Central memory CD4-positive, alpha-beta T cell (primary cell): ENCODE results near the gene RFX3.
"Not testable (repeated sequence)": the region's sequence is repeated elsewhere in the genome, so short reads cannot be mapped to it uniquely, and the experiment has no call there.

Source experiments
- DNase-seq: peaks from one replicate; pipeline ENCODE4 v3.0.0; 2022

Gene RFX3

DNA sequence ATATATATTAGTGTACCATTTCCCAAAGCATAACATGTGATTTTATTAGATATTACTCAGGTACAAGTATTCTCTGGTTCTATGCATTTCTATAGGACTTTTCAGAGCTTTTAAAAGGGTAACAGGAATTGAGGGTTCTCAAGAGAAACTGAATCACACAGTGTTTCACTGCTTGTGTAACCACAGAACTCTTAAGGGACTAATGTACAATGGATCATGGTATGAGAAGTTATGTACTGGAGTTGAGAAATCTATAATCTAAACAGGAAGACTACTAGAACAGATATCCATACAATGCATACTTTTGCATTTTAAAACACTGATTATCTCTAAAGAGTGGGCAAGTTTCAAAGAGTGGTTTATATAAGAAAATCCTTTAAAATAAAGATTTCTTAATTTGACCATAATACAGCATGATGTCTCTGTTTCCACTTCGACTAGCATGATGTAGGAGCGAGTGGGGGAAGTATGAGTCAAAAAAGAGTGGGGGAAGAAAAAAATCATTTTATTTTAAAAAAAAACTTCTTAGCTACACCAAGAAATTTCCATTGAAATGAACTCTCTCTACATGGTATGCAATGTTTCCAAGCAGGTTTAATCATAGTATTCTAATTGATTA lies 183.5 kb downstream of the RFX3 start:
- no peak for DNase-seq

DNA sequence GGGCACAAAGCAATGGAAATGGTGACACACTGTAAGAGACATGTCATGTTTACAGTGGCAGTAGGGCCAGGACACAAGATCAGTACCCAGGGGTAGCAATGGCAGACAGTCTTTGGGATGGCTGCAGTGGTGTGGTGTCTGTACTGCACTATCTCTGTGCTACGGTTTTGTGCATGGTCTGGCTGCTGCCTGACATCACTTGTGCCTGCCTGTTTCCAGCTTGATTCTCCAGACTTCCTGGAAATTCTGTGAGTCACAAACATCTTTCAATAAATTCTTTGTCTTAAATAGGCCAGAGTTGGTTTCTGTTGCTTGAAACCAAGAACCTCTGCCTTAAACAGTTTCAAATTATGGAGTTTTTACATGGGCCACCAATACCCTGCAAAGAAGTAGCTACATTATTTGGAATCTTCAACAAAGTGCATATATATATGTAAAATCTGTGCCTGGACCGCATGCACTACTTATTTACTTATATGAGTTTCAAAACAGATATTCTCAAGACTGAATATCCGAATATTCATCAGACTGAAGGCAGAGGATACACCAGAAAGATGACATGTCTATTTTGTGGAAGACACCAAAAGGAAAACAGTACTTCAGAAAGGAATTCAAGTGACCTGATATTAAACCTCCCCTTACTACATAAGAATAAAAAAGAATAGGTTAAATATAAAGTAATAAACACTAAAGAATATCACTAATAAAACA lies 188.1 kb downstream of the RFX3 start:
- DNase-seq = no peak

DNA sequence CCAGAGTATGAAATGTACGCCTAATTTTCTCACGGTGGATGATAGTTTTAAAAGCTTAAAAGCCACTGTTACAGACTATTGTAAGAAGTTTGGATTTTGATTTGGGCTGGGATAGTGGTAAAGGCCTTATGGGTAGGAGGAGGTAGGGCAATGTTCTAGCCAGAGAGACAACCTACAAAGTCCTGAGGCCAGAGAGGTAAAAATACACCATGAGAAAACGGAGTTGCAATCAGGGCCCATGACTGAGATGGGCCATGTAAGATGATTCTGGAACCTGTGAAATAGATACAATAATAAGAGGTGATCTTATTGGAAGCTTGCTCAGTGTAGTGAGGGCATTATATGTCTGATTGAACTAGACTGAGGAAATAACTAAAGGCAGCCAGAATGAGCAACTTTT lies 188.8 kb downstream of the RFX3 start:
- no peak for DNase-seq

DNA sequence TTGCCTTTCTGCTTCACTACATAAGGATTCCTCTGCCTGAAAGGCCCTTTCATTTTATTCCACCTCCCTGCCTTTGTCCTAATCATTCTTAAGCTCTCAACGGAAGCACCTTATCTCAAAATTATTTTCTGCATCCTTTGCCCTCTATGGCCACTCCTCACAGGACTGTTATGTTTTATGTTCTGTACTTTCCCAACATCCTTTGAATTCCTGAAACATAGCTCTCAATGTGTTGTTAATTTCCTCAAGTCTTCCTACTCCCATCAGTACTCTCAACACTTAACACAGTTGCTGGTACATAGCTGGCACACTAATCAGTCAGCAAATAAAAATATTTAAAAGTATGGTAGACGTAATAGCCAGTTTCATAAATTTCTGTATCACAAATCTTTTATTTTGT lies 193.0 kb downstream of the RFX3 start:
- DNase-seq = no peak

DNA sequence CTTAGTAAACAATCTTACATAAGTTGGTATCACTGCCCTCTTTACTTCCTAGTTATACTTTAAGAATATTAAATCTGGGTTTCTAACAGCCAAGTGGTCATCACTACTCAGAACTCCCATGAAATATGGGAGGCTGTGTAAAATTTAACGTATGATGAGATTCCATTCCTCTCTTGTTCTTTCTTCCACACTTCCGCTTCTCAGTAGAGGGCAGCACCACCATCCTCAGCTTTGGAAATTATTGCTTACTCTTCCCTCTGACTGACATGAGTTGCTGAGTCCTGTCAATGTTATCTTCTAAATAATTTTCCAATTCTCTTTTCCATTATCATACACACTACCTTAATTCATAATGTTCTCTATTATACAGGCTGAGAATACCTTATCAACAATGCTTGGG lies 194.0 kb downstream of the RFX3 start:
- DNase-seq = no peak

DNA sequence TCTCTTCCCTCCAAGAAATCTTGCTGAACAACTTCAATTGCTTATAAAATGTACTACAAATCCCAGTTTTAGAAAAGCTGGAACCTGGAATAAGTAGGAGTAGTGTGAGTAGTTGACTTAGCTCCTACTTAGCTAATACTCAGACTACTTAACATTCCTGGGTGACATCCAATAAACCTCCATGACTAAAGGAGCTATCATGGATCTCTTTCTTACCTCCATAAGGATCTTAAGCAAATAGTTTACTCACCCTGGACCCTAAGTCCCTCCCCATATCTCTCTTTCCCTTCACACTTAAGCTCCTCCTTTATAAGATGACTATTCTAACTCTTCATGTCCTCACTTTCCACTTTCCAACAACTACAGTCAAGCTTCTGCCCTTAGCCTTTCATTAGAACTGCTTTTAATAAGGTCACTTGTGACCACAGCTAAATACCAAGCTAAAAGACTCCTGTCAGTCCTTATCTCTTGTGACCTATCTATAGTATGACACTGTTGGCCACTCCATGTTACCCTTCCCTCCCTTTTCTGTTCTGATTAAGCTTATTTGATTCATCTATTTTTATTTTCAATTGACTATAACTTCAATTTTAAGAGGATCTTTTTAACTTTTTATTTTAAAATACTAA lies 194.9 kb downstream of the RFX3 start:
- no peak for DNase-seq

DNA sequence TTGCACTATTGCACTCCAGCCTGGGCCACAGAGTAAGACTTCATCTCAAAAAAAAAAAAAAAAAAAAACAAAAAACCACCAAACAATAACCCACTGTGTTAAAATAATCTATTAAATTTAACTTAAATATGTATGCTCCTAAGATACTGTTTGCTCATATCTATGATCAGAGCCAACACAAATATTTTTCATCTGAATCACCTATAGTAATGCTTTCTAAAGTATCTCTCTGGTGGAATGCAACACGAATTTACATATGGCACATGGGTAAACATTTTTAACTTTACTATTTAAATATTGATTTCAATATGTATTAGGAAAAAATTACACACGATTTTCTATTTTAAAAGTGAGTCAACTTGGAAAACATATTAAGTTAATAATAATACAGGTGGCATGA lies 196.4 kb downstream of the RFX3 start:
- DNase-seq = no peak

DNA sequence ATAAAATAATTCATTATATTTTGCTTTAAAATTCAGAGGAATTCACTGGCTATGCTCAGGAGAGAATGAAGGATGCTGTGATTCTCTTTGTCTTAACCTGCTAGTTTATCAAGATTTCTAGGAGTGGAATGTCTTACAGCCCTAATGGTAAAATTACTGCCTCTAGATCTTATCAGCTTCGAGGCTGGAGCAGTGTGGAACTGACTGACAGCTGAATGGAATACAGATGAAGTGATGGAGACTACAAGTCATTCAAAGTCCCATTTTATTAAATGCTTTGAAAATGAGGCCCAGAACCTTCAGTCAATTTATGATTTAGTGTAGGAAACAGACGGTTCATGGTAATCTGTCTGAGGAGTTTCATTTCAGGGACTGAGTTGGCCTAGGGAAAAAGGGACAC lies 202.1 kb downstream of the RFX3 start:
- DNase-seq = no peak

DNA sequence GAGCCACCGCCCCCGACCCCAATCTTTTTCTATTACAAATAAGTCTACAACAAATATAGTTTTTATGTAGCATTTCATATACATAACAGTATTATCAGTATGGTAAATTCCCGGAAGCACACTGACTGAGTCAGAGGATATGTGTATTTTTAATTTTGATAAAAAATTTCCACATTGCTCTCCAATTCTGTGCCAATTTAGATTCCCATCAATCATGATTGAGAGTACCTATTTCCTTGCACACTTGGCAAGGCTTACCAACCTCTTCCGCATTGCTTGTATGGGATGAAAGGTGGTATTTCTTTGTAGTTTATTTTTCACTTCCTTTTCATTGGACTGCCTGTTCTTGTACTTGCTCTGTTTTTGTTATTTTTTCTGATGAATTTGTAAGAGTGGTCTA lies 204.6 kb downstream of the RFX3 start:
- no peak for DNase-seq

DNA sequence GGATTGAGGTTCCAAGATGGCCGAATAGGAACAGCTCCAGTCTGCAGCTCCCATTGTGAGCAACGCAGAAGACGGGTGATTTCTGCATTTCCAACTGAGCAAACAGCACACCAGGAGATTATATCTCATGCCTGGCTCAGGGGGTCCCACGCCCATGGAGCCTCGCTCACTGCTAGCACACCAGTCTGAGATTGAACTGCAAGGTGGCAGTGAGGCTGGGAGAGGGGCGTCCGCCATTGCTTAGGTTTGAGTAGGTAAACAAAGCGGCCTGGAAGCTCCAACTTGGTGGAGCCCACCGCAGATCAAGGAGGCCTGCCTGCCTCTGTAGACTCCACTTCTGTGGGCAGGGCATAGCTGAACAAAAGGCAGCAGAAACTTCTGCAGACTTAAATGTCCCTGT lies 213.2 kb downstream of the RFX3 start:
- not testable (repeated sequence) for DNase-seq

DNA sequence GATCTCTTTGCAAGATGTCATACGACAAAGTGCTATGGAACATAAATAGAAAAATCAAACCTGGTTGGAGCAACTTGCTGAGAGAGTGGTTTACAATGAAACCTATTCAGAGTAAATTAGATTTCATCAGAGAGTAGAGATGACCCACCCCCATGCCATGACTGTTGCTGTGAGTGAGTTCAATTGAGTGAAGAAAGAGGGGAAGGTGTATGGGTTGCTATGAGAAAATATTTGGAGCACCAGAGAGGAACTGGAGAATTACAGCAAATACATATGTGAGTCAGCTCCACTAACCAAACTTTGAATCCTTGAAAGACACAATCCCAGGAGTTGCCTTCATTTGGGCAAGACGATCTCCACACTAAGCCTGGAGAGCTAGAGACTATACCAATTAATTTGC lies 217.2 kb downstream of the RFX3 start:
- no peak for DNase-seq

DNA sequence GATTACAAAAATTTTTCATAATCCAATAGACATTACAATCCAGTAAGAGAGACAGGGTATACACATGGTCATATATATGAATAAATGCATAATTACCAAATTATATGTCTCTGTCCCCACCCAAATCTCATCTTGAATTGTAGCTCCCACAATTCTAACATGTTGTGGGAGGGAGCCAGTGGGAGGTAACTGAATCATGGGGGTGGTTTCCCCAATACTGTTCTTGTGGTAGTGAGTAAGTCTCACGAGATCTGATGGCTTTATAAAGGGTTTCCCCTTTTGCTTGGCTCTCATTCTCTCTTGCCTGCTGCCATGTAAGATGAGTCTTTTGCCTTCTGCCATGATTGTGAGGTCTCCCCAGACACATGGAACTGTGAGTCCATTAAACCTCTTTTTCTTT lies 221.4 kb downstream of the RFX3 start:
- DNase-seq = not testable (repeated sequence)

DNA sequence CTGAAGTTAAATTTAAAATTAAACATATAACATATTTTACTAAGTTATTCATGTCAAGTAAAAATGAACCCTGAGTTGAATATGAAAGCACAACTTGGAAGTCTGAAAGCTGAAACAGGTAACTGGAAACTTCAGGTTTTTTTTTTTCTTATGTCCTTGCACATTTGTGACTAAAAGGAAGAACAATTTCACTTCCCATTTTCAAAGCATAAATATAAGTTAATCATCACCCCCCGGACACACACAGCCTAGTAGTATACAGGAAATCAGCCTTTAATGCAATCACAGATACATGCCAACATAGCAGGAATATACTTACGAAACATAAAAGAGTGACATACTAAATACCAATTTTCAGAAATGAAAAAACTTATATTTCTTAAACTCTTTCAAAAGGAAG lies 225.9 kb downstream of the RFX3 start:
- DNase-seq = no peak

DNA sequence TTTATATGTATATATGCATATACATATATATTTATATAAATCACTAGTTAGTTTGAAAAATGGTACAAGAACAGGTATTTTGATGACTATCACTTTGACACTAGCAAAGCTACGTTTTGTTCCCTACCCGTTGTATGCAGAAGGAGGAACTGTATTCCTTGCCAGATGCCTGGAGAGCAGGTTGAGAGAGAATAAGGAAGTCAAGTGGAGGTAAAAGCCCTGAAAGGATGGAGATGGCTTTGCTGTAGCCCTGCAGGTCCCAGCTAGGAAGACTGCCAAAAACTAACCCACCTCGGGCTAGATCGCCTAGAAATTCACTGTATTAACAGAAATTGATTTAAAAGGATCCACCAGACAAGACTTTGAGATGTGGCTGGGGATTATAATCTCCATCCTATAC lies 229.3 kb downstream of the RFX3 start:
- no peak for DNase-seq

DNA sequence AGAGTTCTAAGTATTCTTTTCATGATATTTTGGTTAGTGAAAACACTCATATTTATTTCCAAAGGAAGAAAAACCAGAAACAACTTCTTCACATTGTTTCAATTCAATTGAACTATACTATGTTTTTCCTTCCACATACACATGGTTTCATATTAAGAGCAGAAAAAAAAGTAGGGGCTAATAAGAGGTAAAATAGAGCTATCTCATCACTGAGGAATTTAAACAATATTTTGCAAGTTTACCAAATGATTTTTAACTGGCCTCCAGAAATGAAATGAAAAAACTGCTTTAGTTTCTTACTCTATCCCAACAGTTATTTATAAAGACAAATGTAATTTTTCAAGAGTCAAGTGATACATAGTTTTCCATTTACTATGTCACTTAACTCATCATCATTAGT lies 233.5 kb downstream of the RFX3 start:
- DNase-seq = no peak

DNA sequence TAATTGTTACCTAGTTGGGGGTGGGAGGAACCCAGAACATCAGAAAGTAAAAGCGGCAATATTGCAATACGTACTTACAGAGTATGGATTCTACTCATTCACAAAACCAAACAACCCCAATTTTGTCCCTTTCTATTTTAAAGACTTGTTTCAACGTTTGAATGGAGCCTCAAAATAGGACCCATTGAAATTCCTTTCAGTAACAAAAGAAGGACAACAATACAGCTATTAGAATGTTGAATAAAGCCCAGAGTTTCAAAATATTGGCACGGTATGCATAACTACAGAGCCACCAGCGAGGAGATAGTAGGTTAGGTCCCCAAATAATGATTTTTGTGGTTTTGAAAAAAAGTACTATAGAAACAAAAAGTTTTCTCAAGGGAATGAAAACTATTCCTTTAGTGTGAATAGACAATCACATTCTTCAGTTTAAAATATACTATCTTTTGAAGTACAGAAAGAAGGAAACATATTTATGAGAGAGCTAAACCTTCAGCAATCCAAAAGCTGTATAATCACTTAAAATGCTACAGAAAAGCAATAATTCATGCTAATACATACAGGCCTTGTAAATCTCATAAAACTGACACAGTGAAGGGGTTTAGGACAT lies 235.5 kb downstream of the RFX3 start:
- no peak for DNase-seq

DNA sequence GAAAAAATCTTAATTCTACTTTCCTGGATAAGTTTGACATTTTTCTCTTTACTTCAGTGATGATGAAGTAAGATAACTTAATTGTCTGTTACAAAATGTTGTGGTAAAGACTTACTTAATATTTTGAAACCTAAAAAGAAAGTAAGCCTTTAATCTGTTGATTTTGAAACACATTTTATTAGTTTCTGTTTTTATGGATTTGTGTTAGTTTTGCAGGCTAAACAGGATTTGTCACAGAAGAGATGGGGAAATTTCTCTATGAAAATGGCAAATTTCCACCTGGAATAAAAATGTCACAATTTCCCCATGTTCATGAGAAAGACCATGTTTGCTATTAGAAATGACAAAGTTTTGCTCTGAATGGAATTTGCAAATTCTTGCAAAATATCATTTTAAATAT lies 237.1 kb downstream of the RFX3 start:
- DNase-seq = no peak

DNA sequence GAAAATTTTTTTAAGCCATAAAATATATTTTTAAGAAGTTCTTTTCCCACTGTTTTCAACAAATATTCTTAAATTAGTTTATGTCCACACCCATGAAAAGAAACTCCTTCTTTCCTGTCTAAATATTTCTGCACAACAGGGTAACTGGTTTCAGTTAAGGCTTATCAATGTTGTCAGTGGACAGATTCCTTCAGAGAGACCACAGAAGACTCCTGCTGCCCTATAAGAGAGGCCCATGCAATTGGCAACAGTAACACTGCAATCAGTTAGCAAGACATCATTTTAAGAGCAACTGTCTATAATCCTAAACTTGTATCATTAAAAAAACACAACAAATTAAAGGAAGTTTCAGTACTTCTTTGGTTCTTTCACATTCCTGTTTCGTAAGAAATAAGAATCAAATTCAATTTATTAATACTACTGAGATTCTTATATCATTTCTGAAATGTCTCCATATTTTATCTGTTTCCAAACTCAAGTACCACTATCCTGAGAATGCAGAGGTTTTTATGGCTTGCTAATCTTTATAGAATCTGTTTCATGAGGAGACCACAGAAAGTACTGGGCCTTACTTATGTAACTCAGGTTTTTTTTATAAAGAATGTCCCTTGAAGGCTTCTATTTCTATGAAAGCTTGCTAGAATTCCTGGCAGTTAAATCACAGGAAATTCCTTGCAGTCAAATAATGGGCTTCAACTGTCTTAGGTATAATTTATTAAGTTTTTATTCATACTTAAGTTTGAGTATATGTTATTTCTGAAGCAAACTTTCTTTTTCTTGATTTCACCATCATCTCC lies 240.2 kb downstream of the RFX3 start:
- DNase-seq = no peak

DNA sequence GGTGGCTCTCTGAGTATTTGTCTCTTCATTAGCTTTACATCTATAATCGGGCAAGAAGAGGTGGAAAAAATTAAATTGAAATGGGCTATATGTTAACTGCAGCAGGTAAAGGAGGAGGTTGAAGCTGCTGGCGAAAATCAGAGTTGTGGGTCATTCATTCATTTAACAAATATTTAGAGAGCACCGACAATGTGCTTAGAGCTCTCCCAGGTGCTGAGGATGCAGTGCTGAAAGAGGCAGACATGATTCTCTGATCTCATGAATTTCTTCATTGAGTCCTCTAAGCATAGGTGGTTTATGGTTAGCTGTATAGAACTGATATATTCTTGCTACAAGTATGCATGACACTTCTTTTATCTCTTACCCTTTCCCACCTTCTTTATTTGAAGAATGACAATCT lies 243.4 kb downstream of the RFX3 start:
- DNase-seq = no peak

DNA sequence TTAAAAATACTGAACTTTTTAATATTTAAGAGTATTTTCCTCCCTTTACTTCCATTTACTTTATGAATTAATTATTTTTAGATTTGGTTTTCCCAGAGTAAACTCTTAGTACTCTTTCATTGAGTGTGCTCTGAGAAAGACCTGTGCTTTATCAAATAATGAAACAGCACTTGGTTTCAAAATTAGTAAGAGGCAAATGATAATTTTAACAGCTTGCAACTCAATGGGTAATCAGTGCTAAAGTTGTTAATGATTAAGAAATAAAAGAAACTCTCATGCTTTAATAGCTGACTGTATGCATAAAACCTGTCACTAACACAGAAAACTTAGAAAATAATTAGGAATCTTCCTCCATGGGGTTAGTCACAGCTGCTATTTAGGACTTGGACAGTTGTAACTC lies 244.4 kb downstream of the RFX3 start:
- no peak for DNase-seq

DNA sequence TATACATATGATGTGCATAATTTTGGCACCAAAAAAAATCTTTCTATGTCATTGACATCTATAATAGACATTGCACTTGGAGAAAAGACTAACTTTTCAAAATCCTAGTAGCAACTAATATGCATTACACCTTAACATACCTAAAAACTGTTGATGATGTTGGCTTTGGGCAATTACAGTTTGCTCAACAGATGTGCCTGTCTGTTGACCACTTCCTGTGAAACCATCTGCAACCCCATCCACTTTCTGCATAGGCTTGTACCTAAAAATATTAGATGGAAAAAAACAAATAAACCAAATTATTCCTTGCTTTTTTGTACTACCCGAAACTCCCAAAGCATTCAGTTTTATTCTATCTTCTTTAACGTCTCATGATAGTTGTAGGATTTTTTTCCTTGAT lies 248.6 kb downstream of the RFX3 start:
- no peak for DNase-seq

DNA sequence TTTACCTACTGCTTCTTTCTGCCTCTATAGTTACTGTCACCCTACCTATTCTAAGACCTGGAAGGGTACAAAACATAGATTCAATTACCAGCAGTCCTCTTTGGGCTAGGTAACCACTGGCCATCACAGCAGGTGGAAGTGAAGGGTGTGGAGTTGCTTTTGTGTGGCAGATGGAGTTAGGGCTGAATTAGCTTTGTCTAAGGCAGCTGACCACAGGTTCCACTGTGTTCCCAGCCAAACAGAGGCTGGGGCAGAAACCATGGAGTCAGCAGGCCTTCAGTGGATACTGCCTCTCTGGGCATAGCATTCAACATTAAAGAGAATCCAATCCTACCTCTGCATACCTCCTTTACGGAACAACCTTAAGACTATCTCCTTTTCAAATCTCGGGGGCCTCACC lies 254.2 kb downstream of the RFX3 start:
- no peak for DNase-seq

DNA sequence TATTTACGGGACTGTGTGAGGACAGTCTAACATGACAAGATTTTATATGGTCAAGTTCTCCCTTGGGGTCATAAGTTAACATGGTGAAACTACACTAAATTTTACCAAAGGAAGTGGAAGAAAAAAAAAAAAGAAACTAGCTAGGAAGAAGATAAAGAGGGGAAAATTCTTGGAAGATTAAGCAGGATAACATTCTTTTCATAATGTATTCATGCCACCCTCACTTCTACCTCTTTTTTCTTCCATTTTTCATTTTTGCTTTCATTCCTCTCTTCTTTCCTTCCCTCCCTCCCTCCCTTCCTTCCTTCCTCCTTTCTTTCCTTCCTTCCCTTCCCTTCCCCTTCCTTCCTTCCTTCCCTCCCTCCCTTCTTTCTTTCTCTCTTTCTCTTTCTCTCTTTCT lies 254.6 kb downstream of the RFX3 start:
- DNase-seq = no peak
